ENCODE results near the gene TMEM119.

- no peak for TF ChIP-seq CTCF (IDR thresholded peaks at IDR 0.05)
- TF ChIP-seq POLR2AphosphoS5 (IDR thresholded peaks at IDR 0.05; ENCODE audit: insufficient read depth in 1 of 2, low read depth in 1 of 2) = no peak
- no peak for TF ChIP-seq POLR2A (IDR thresholded peaks at IDR 0.05)
Measured at GRCh38 chr12:108633081-108633533, 35.2 kb upstream of the TMEM119 start.
